ENCODE measurements around the gene URM1.
"Not testable (repeated sequence)": the region's sequence is repeated elsewhere in the genome, so short reads cannot be mapped to it uniquely, and the experiment has no call there.

URM1 gene

DNA sequence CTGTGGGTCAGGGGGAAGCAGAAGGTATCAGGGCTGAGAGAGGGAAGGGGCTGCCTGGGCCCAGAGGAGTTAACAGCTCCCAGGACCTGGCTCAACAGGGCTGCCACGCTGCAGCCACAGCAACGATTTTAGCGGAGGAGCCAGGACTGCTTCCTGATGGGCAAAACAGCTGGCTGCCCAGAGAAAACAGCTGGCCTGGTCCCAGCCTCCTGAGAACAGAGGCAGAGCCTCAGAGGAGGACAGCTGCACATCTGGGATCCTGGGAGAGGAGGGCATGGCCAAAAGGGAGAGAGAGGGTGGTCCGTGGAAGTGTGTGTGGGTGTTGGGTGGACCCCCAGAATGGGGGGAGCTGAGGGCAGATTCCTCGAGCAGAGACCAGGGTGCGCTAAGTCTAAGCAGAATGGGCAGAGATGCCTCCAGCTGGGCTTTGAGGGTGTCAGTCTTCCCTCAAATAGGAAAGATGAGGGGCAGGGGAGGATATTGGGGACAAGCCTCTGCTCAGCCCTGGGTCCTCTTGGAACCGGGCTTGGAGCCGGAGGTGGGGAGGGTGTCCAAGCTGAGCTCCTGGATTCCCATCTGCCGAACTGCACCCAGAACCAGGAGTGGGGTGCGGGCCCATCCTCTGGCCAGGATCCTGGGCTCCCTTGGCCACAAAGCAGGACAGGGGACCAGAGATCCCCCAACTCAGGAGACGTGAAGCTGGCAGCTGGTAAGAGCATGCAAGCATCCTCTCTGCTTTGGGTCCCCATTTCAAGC lies 40.4 kb downstream of the URM1 start:
- ATAC-seq: no peak

DNA sequence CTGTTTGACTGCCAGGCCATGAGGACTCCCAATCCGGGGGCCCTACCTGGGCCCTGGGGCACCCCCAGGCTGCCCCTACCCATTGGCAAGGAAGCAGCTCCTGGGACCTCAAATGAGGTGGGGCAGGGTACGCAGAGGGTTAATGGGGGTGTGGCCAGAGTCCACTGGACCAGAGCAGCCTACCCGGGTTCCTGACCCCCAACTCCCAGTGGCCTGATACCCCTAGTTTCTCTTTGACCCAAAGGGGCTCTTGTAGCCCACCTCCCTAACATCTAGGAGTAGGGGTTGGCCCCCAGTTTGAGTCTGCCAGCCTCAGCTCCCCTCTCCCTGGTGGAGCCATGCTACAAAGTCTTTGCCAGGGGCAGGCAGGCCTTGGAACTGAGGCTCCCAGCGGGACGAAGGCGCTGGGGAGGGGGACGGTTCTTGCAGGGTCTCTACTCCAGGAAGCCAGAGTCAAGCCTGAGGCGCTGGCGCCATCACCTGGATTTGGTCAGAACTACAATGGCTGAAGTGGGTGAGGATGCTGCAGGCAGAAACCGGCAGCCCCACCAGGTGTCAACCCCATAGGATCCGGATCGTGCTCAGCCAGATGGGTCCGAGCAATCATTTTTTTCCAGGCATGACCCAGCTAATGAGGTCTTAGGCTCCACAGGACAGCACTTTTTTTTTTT lies 41.1 kb downstream of the URM1 start:
- ATAC-seq: no peak

DNA sequence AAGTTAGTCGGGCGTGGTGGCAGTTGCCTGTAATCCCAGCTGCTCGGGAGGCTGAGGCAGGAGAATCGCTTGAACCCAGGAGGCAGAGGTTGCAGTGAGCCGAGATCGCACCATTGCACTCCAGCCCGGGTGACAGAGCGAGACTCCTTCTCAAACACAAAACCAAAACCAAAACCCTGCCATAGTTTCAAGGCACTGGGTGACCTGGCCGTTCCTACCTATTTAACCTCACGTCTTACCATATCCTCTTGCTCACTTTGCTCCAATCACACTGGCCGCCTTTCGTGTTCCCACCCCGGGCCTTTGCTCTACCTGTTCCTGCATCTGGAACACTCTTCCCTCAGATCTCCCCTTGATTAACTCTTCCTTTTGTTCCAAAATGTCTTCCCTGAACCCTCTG lies 42.6 kb downstream of the URM1 start:
- ATAC-seq: not testable (repeated sequence)

GRCh38 chr9:128414461-128414860 lies 43.3 kb downstream of the URM1 start:
- no peak for ATAC-seq

- ATAC-seq: no peak
Measured at GRCh38 chr9:128415281-128415680, 44.1 kb downstream of the URM1 start.

DNA sequence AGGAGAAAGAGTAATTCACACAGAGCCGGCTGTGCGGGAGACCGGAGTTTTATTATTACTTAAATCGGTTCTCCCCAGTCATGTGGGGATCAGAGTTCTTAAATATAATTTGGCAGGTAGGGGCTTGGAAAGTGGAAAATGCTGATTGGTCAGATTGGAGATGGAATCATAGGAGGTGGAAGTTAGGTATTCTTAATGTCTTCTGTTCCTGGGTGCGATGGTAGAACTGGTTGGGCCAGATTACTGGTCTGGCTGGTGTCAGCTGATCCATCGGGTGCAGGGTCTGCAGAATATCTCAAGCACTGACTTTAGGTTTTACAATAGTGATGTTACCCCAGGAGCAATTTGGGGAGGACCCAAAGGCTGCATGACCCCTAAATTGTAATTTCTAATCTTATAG lies 44.8 kb downstream of the URM1 start:
- no peak for ATAC-seq

DNA sequence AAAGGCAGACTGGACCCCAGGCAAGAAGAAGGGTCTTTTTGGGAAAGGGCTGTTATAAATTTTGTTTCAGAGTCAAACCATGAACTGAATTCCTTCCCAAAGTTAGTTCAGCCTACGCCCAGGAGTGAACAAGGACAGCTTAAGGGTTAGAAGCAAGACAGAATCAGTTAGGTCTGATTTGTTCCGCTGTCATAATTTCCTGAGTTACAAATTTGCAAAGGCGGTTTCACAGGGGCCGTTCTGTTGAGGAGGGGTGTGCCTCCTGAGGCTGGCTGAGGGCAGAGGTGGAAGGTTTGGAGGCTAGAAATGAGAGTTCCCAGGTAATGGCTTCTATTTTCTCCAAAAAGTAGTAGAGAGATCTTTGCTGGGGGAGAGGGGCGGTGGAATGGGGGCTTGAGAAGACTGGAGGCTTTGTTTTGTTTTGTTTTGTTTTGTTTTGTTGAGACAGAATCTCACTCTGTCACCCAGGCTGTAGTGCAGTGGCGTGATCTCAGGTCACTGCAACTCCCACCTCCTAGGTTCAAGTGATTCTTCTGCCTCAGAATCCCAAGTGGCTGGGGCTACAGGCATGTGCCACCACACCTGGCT lies 45.4 kb downstream of the URM1 start:
- no peak for ATAC-seq

DNA sequence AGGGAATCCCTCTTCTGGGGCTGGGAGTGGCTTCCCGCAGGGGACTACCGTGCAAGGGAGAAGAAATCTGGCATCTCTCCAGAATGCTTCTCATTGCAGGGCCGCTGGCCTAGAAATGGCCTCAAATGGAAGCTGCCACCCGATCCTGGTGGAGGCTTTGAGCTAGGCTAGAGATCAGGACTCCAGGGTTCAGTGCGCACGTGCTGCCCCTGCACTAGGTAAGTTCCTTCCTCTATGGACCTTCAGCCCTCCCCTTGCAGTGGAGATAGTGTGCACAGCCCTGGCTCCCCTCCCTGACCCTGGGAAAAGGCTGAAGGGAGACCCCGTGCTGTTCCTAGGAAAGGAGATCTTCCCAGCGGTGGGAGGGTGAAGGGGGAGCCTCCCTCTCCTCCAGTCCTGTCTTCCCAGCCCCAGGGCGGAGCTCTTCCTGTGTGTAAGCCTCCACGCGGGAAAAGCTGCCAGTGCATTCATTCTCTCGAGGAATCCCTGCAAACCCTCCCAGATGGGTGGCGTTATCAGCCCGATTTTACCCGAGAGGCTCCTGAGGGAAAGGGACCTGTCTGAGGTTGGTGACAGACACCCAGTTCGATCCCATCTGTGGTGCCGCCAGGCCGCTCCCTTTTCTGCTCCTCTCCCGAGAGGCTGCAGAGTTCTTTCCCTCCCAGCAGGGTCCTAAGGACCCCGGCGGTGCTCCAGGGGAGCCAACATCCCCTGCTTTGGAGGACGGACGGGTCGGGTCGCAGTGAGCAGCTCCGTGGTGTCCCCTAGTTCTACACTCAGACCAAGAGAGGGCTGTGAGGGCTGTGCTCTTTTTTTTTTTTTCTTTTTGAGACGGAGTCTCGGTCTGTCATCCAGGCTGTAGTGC lies 48.1 kb downstream of the URM1 start:
- no peak for ATAC-seq

DNA sequence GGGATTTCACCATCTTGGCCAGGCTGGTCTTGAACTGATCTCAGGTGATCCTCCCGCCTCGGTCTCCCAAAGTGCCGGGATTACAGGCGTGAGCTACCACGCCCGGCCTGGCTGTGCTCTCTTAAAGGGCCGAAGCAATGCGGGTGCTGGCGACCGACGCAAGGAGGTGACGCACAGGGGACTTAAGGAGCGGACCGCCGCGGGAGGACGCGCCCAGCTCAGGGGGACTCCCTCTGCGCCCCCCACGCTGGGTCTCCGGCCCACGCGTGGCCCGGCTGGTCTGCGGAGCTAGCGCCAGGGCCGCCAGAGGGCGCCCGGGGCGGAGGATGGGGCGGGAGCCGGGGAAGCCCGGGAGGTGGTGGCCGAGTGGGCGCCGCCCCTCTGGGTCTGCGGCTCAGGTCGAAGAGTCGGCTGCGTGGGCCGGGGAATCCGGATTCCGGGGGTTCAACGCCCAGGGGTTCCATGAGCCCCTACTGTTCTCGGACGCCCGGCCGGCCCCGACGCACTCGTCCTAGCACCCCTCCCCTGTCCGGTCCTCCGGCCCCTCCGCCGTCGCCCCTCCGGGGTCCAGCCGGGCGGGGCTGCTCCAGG lies 49.0 kb downstream of the URM1 start:
- peak; percentile 83 to 84 for ATAC-seq

DNA sequence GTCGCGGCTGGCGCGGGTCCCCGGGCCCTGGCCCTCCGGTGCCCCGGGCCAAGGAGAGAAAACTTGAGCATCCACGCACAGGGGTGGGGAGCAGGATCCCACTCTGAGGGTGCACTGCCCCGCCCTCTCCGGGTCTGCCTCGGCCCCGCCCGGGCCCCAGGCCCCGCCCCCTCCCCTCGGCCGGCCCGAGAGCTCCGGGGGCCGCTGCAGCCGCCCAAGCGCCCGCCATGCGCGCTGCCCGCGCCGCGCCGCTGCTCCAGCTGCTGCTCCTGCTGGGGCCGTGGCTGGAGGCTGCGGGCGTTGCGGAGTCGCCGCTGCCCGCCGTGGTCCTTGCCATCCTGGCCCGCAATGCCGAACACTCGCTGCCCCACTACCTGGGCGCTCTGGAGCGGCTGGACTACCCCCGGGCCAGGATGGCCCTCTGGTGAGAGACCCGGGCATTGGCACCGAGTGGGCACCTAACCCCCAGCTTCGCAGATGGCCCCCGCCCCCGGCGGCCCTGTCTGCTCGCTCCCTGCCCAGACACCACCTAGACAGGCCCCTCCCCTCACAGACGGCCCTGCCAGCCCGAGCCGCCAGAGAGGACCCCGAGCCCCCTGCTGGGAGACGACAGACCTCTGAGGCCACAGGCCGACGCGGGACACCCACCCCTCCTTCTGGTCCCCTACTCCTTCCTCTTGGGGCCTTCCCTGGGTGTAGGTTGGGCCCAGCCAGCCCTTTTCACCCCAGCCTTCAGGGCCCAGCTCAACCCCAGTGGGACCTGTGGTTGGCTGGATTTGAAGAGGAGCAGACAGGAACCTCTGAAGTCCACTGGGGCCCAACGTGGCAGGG lies 49.7 kb downstream of the URM1 start, which contains the start of gene CERCAM:
CERCAM (plus strand) TSS at position 207 of the 831 bp plus-strand sequence; CDS start at position 228, 21 bp downstream.
- peak; percentile 73 to 75 for ATAC-seq

GRCh38 chr9:128421482-128421996 lies 50.4 kb downstream of the URM1 start:
- ATAC-seq: peak in 1 of 2 donors; percentile 2

GRCh38 chr9:128422022-128422782 lies 51.0 kb downstream of the URM1 start:
- not testable (repeated sequence) for ATAC-seq

GRCh38 chr9:128422783-128423150 lies 51.6 kb downstream of the URM1 start:
- no peak for ATAC-seq

GRCh38 chr9:128423356-128423755 lies 52.2 kb downstream of the URM1 start:
- ATAC-seq: not testable (repeated sequence)

DNA sequence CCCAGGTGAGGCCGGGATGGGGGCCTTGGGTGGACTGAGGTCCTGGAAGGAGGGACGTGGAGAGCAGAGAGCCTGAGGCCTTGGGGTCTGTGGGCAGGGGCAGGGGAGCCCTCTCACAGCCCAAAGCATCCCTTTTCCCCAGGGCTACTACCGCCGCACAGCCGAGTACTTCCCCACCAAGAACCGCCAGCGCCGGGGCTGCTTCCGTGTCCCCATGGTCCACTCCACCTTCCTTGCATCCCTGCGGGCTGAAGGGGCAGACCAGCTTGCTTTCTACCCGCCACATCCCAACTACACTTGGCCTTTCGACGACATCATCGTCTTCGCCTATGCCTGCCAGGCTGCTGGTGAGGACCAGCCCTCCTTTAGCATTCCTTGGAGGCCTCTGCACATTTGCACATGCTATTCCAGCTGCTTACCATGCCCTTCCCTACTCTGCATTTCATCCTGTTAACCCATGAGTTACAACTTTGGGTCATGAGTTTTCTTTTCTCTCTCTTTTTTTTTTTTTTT lies 53.1 kb downstream of the URM1 start:
- ATAC-seq: no peak

GRCh38 chr9:128428644-128429512 lies 57.7 kb downstream of the URM1 start:
- no peak for ATAC-seq

DNA sequence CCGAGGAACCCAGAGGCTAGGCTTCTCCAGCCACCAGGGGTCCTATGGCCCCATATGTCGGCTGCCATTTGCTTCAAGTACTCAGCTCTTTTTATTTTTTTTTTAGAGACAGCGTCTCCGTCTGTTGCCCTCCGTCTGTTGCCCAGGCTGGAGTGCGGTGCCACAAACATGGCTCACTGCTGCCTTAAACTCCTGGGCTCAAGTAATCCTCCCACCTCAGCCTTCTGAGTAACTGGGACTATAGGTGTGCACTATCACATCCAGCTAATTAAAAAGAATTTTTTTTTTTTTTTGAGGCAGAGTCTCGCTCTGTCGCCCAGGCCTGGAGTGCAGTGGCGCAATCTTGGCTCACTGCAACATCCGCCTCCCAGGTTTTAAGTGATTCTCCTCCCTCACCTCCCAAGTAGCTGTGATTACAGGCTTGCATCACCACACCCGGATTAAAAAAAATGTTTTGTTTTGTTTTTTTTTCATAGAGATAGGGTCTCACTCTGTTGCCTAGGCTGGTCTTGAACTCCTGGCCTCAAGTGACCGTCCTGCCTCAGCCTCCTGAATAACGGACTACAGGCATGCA lies 58.4 kb downstream of the URM1 start:
- ATAC-seq: no peak

DNA sequence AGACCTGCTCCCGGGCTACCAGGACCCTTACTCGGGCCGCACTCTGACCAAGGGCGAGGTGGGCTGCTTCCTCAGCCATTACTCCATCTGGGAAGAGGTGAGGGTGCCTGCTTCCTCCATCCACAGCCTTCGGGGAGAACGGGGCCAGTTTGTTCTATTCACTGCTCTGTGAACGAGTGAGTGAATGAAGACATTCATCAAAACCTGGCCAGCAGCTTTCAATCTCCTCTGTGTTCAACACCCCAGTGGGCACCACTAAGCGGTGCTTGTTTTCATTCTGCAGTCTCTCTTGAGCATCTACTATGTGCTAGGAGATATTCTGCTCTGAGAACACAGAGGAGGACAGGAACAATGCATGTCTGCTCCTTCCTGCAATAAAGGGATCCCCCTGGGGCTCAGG lies 60.0 kb downstream of the URM1 start:
- no peak for ATAC-seq

DNA sequence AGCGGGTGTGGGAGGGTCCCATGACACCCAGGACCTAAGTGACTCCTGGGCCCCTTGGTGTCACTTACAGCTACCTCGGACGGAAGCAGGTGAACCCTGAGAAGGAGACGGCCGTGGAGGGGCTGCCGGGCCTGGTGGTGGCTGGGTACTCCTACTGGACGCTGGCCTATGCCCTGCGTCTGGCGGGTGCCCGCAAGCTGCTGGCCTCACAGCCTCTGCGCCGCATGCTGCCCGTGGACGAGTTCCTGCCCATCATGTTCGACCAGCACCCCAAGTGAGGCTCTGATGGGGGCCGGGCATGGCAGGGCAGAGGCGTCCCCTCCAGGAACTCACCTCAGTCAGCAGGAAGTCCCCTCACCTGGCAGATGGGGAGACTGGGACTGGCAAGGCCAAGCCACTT lies 63.2 kb downstream of the URM1 start:
- no peak for ATAC-seq
